ENCODE data around the gene TPRX2.
"Not testable (repeated sequence)": the region's sequence is repeated elsewhere in the genome, so short reads cannot be mapped to it uniquely, and the experiment has no call there.

TPRX2 gene

GRCh38 chr19:47863514-47863936, 4.5 kb downstream of the TPRX2 start:
- no peak for DNase-seq

- DNase-seq, result no peak
These were observed 6.1 kb downstream of the TPRX2 start for GRCh38 chr19:47865166-47865565.

- DNase-seq, result no peak
These were observed 19.9 kb downstream of the TPRX2 start for GRCh38 chr19:47878906-47879305.

- DNase-seq, result not testable (repeated sequence)
These were observed 20.4 kb downstream of the TPRX2 start for GRCh38 chr19:47879385-47879784.

GRCh38 chr19:47881757-47882156, 22.7 kb downstream of the TPRX2 start:
- no peak for DNase-seq

- no peak for DNase-seq
These were observed 23.9 kb downstream of the TPRX2 start for GRCh38 chr19:47882890-47883289.

- no peak for DNase-seq
These were observed 26.0 kb downstream of the TPRX2 start for GRCh38 chr19:47885067-47885463.

GRCh38 chr19:47886010-47886559, 27.1 kb downstream of the TPRX2 start, which contains the start of gene SULT2A1:
TSS of gene SULT2A1 (minus strand) at chr19:47886315. CDS start at chr19:47886257, 58 bp downstream.
- DNase-seq, result no peak

- no peak for DNase-seq
These were observed 32.0 kb downstream of the TPRX2 start for GRCh38 chr19:47890865-47891621.

GRCh38 chr19:47891622-47891922, 32.5 kb downstream of the TPRX2 start:
- no peak for DNase-seq

GRCh38 chr19:47891923-47892666, 33.1 kb downstream of the TPRX2 start:
- no peak for DNase-seq

GRCh38 chr19:47895165-47895782, 36.2 kb downstream of the TPRX2 start:
- no peak for DNase-seq

- no peak for DNase-seq
These were observed 37.0 kb downstream of the TPRX2 start for GRCh38 chr19:47896019-47896418.

- no peak for DNase-seq
These were observed 37.7 kb downstream of the TPRX2 start for GRCh38 chr19:47896773-47897172.

GRCh38 chr19:47897861-47898260, 38.8 kb downstream of the TPRX2 start:
- no peak for DNase-seq

- no peak for DNase-seq
These were observed 40.3 kb downstream of the TPRX2 start for GRCh38 chr19:47899335-47899734.

GRCh38 chr19:47901370-47901769, 42.3 kb downstream of the TPRX2 start:
- DNase-seq, result no peak

- DNase-seq, result not testable (repeated sequence)
These were observed 50.3 kb downstream of the TPRX2 start for GRCh38 chr19:47909350-47909749.

GRCh38 chr19:47910191-47910590, 51.2 kb downstream of the TPRX2 start:
- not testable (repeated sequence) for DNase-seq

Measured in NCI-H2081 treated with DMSO at 0.1 percent for 48 hours (cell line).